GM19455 (cell line): Measurements from ENCODE around the gene KAT2B.

ENCODE experiments used
- ATAC-seq: cut with Tn5 transposase; IDR thresholded peaks from one replicate; pipeline ENCODE4 v1.9.1; 2021; ENCODE audit not compliant: unreplicated experiment

The KAT2B gene

GRCh38 chr3:20141851-20142250 lies 101.6 kb downstream of the KAT2B start:
- no peak for ATAC-seq

DNA sequence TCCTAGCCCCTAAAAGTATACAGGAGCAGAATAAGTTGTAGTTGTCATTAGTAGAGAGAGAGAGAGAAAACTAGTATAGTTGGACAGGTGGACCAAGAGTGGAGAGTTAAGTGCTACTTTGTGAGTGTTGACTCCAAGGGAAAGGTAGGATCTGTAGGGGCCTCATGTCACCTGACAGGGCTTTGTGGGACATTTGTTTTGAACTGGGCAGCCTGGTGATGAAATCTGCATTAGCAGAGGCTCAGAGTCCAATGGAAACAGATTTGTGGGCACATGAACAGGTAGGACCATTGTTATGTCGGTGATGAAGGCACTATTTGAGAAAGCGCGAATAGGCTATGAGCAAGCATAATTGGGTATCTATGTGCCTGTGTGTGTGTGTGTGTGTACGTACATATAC lies 102.3 kb downstream of the KAT2B start:
- ATAC-seq: no peak

- no peak for ATAC-seq
Measured at GRCh38 chr3:20143519-20143918, 103.3 kb downstream of the KAT2B start.

GRCh38 chr3:20145874-20146273 lies 105.6 kb downstream of the KAT2B start:
- no peak for ATAC-seq

- ATAC-seq: no peak
Measured at GRCh38 chr3:20146301-20146700, 106.1 kb downstream of the KAT2B start.

DNA sequence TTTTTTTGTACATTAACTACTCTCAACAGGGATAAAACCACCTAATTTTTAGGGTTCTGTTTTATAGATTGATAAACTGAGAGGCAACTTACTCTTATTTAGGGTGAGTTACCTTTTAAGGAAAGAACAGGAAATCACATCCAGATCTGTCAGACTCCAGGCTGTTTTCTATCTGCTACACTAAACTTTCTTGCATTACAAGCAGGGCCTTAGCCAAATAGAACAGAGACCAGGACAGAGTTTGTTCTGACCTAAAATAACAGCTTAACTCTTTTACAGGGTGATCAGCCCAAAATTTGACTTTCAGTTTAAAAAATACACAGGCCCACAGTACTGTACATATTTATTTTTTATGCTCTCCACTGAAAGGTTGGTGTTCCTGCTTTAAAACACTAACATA lies 107.1 kb downstream of the KAT2B start:
- ATAC-seq: no peak

- no peak for ATAC-seq
Measured at GRCh38 chr3:20148466-20148865, 108.2 kb downstream of the KAT2B start.

DNA sequence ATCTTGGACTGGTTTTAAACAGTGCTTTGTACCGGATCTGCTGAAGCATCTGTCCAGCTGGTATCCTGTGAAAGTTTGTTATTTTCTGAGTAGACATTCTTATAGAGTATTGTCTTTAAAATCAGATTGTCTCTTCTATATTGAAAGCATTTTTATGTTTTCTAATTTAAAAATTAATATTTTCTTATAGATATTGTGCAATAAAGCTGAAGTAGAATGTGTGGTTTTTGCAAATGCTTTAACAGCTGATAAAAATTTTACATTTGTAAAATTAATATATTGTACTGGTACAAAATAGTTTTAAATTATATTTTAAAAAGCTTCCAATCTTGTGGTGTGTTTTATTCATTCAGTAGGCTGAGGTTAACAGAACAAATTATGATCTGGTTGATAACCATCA lies 113.8 kb downstream of the KAT2B start:
- ATAC-seq: no peak

DNA sequence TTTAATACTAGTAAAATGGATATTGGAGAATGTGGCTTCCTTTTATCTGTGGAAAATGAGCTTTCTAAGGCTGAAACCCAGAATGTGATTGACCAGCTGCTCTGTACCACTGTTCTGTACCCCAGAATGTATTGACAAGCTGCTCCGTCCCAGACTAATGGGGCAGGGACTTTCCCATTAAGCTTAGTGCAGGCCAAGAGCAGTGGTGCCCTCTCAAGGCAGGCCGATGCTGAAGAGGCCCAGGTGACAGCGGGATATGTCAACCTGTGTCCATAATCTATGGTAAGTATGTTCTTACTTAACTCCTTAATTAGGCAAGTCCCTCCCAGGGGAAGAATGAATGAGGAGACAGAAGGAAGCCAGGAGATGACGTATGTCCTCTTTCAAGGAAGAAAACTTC lies 114.7 kb downstream of the KAT2B start:
- ATAC-seq: no peak

GRCh38 chr3:20160230-20160629 lies 120.0 kb downstream of the KAT2B start:
- no peak for ATAC-seq

DNA sequence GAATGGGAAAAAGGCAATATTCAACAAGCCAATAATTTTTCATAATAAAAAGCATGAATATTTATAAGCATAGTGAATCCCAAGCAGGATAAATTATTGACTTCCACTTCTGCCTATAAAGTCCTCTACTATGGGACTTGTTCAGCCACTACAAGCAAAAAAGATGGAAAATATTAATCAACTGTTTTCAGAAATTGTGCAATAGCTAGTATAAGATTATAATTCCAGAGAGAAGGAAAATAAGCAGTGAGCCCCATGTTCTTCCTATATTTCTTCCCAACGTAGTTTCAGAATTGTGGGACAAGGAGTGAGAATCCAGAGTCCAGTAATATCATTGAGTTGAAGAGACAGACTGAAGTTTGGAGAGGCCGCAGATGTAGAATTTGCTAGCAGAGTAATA lies 121.5 kb downstream of the KAT2B start:
- no peak for ATAC-seq

GRCh38 chr3:20173844-20174410 lies 133.7 kb downstream of the KAT2B start:
- no peak for ATAC-seq

DNA sequence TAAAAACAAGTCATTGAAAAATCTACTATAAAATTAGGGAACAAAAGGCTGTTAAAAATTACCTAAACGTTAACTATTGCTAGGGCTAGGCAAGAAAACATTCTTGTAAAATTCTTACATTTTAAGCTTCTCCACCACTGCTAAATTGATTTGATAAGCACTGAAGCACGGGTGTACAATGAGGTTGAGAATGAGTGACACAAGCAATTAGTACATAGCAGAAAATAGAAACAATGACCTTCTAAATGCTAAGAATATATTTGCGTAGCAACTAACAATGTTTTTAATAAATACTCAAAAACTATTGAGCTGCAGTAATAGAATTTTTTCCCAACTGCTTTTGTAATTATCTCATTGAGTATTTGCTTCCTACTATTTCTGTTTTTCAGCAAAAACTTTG lies 141.0 kb downstream of the KAT2B start:
- no peak for ATAC-seq

GRCh38 chr3:20182206-20182605 lies 142.0 kb downstream of the KAT2B start:
- ATAC-seq: no peak

DNA sequence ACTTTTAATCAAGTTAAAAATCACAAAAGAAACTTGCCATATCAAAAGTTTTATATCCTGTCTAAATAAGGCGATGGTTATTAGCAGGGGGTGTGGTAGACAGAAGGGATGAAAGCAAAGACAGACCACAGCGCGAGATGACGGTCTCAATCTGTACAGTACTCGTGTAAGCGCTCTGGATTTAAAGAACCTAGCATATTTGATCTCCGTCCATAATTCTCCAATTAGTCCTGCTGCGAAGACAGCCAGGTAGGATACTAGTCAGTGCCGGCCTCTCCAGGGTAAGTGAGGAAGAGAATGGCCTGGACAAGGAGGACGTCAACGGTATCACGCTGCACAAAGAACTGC lies 145.1 kb downstream of the KAT2B start:
- peak; percentile 6 for ATAC-seq

DNA sequence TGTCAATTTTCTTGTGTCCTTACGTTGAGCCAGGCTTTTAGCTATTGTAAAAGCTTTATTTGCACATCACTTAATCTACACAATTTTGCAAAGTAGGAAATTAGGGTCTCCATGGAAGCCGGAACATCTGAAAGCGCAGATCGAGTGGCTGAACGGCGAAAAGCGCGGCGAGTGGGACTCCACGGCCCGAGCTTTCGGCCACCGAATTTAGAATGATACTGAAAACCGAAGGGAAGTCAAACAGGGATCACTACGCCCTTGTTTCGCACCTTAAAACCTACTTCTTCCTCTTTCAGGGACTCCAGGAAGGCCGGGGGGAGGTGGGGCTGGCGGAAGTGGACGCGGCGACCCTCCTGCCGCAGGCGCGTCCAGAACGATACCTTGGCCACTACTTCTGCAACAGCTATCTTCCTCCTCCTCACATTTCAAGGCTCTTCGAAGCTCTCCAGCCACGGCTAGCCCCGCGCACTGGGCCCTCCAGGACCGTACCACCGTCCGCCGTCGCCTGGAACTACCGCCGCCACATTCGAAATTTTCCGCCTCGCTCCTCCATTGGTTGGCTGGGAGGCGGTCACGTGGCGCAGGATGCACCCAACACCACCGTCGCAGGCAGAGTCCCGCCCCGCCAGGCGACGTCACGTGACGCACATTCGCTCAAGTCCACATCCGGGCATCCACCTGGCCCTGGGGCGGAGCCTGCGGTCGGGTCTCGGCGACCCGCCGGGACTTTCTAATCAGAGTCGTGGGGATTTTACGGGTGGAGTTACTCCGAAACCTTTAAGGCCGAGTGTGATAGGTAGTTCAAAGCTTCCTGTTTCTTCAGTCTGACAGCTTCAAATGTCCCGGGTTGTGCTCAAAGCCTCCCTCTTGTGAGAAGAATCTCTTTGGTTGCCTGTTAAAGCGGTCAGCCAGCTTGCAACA lies 145.7 kb downstream of the KAT2B start, which contains the start of gene SGO1:
TSS of gene SGO1 (minus strand) at position 528 of the 921 bp plus-strand sequence. CDS start 2,179 bp downstream, outside the sequence.
- peak; percentile 92 for ATAC-seq

DNA sequence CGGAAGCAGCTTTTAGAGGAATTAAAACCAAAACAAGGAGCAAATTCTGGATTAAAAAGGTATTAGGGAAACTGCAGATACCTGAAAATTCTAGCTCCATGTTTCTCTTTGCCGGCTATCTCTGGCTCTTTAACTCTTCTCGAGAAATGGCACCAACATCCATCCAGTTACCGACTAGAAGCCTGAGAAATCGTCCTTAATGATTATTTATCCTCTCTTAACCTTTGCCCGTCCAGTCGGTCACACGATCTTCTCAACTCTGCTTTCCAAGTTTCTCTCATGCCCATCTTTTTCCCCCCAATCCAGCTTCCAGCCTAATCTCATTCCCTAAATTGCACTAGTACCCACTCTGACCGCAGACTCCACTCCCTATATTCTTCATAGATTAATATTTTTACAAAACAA lies 146.4 kb downstream of the KAT2B start:
- peak; percentile 5 for ATAC-seq

DNA sequence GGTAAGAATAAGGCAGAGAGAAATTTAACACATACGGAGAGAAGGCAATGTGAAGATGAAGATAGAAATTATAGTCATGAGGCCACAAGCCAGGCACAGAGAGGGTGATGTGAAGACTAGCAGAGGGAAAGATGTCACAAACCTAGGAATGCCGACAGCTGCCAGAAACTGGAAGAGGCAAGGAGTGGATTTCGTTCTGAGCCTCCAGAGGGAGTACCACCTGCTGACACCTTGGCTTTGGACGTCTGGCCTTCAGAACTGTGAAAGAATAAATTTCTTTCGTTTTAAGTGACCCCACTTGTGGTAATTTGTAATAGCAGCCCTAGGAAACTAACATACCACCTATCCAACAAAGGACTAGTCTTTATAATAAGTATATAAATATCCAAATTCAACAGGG lies 150.7 kb downstream of the KAT2B start:
- no peak for ATAC-seq

DNA sequence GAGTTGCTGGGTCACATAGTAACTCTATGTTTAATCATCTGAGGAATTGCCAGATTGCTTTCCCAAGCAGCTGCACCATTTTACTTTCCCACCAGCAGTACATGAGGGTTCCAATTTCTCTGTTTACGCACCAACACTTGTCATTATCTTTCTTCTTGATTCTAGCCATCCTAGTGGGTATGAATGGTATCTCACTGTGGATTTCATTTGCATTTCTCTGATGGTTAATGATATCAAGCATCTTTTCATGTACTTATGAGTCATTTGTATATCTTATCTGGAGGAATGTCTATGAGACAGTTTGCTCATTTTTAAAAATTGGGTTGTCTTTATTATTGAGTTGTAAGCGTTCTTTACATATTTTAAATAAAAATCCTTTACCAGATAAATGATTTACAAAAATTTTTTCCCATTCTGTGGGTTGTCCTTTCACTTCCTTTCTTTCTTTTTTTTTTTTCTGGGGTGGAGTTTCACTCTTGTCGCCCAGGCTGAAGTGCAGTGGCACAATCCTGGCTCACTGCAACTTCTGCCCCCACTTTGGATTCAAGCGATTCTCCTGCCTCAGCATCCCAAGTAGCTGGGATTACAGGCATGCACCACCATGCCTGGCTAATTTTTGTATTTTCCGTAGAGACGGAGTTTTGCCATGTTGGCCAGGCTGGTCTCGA lies 154.7 kb downstream of the KAT2B start:
- ATAC-seq: no peak

DNA sequence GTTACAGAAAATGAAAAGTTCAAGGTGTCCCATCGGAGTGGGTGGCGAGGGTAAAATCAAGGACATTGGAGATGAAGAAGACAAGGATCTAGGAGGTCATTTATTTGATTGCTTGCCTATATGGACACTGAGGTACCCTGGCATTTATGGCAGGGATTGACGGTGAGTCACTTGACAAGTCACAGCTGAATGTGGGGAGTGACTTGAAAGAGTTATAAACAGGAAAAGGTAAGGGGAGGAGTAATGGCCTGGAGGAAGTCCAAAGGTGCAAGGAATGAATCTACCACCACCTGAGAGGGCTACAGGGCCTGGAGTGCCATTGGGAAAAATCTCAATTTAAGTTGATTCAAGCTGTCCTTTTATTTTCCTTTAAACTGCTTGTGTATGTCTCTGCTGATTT lies 157.5 kb downstream of the KAT2B start:
- ATAC-seq: no peak

GRCh38 chr3:20201143-20201542 lies 160.9 kb downstream of the KAT2B start:
- ATAC-seq: no peak
